GM18858 (cell line): ENCODE results near the gene LAMTOR3.

Experiments
- ATAC-seq: cut with Tn5 transposase; IDR thresholded peaks from one replicate; pipeline ENCODE4 v1.9.1; 2021; ENCODE audit not compliant: unreplicated experiment

Gene LAMTOR3, protein sequence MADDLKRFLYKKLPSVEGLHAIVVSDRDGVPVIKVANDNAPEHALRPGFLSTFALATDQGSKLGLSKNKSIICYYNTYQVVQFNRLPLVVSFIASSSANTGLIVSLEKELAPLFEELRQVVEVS

DNA sequence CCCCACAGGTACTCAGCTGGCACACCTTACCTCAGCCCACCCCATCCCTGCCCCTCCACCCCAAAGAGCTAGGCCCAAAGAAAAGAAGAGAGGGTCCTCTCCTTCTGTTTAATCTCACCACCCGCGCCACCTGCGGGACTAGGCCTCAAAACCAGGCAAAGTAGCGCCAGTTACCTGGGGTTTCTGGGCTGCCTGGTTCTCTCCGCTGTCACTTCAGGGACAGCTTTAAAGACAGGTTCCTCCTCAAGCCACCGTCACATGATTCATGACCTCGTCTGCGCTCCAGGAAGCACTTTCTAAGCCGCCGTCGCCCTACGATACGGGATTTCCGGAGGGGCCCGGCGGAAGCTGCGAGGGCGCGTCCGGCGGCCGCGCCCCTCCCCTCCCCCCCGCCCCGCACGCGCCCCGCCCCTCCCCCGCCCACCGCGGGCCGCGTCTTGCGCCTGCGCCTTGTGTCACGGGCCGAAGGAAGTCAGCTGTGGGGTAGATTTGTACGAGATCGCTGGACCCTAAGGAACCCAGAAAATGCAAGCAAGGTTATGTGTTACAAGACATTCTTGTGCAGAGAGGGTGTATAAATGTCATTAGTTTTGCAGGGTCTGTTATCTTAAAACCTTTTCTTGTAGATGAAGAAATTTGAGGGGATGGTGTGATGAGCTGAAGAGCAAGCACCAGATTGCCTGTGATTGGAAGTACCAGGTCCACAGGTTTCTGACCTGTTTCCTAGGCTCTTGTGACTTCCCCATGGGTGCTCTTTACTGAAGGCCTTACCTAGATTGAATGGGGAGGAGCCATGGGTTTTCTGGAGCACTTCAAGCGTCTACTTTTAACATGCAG is at the start of gene LAMTOR3:
LAMTOR3 (minus strand) TSS at position 267 of the 837 bp plus-strand sequence. CDS start 464 bp downstream, outside the sequence.
- ATAC-seq = peak; percentile 98

DNA sequence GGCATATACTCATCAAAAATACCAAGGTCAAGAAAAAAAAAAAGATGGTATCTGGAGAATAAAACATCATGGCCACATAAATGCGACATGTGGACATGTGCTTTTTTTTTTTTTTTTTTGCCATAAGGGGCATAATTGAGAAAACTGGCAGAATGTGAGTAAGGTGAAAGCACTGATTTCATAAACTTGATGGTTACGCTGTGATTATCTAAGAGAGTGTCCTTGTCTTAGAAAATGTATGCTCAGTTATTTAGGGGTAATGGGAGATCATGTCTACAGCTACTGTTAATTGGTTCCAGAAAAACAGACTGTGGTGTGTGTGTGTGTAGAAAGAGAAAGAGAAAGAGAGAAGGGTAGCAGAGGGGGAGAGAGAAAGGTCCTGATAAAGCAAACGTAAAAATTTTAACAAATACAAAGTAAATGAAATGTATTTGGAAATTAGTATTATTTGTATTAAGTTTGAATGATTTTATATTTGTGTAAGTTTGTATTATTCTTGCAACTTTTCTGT is 44.1 kb upstream of the LAMTOR3 start:
- no peak for ATAC-seq

DNA sequence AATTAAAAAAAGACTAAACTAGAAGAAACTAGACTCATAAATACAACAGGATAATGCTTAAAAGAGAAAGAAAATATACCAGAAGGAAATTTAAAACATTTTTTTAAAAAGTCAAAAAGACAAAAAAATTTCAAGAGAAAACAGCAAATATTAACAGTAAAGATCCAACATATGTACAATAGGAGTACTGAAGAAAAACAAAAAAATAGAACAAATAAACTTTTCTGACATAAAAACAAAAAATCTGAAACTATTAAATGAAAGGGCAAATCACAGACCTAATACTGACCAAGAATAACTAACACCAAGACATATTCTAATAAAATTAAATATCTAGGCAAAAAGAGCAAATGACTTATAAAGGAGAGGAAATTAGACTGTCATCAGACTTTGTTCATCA is 40.7 kb upstream of the LAMTOR3 start:
- no peak for ATAC-seq

DNA sequence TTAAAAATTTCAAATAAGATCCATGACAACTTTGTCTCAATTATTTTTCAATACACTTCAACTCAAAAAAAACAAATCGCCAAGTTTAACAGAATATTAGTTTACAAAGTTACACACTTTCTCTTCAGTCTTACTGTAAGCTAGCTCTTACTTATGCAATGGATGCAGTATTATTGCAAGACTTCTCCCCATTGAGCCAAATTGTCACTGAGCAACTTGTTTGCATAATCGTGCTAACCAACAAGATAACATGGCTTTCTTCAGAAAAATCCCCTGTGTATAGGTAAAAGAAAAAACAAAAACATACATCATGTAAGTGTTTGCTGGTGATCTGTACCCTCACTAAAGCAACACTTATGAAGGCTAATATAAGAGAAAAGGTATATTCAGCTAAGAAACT is 33.3 kb upstream of the LAMTOR3 start:
- ATAC-seq = no peak

DNA sequence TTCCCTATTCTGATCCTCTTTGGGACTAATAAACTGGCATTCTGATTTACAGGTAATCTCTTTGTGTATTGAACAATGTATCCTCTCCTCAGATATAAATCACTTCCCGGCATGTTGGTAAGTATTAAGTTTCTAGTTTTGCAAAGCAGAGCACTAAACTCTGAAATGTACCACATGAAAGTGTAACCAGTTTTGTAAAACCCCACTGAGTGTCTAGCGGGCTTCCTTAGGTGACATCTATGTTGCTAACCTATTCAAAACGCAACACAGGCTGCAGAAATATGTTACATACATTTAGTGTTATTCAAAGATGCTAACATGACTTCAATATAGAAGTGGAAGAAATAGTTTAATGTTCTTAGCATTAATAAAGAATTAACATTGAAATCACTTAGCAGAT is 26.9 kb upstream of the LAMTOR3 start:
- ATAC-seq = no peak

DNA sequence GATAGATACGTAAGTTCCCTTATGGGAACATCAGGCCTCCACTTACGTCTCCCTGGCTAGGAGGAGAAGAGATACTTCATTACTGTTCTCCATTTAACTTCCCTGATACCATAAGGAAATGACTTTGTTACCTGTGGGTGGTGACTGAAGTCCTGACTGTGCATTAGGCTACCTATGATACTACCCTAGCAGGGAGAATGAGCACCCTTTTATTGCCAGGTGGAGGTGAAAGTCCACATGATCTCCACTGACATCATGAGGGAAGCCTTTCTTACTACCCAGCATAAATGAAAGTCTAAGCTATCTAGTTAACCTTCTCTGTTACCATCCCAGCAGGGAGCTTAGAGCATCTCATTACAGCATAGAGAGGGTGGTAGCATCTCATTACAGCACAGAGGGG is 24.4 kb upstream of the LAMTOR3 start:
- no peak for ATAC-seq

DNA sequence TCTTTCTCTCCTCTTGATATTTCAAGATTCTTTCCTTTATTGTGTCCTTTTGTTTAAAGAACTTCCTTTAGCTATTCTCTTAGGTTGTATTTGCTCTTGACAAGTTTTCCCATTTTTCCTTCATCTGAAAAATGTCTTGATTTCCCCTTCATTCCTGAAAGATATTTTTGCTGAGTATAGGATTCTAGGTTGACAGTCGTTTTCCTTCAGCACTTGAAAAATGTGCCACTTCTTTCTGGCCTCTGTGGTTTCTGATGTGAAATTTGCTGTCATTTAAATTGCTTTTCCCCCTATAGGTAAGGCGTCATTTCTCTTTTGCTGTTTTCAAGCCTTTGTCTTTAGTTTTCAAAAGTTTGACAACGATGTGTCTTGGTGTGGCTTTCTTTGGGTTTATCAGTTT is 23.3 kb upstream of the LAMTOR3 start:
- ATAC-seq = no peak

DNA sequence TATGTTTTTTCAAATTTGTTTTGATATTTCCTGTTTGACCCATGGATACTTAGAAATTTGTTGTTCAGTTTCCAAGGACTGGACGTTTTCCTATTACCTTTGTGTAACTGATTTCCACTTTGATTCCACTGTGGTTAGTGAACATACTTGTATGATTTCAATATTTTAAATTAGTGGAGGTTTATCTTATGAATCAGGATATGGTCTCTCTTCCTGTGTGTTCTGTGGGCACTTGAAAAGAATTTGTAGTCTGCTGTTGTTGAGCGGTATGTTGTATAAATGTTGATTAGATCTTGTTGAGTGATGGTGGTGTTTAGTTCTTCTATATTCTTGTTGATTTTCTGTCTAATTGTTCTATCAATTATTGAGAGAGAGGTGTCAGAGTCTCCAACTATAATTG is 21.2 kb upstream of the LAMTOR3 start:
- ATAC-seq = no peak

DNA sequence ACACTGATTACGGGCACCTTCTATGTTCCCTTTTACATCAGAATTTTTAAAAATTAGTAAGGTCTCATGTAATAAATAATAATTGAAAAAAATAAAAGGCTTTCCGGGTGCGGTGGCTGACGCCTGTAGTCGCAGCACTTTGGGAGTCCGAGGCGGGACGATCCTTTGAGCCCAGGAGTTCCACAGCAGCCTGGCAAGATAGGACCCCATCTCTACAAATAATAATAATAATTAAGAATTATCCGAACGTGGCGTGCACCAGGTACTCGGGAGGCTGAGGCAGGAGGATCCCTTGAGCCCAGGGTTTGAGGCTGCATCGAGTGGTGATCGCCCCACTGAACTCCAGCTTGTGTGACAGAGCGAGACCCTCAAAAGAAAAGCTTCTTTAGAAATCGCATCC is 771 bp upstream of the LAMTOR3 start:
- ATAC-seq = no peak

DNA sequence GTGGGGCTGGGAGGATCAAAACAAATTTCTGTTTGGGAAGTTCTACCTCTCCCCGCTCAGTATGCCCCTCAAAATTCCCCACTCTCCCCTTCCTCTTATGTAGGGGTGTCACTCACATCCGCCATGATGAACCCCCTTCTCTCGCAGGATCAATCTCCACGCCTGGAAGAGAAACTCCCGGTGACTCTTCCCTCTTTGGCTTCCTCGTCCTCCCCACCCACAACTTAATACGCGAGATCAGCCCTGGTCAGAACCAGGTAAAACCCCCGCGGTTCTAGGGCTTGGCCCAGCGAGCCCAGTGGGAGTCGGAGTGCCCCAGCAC is 427 bp downstream of the LAMTOR3 start:
- ATAC-seq = no peak

DNA sequence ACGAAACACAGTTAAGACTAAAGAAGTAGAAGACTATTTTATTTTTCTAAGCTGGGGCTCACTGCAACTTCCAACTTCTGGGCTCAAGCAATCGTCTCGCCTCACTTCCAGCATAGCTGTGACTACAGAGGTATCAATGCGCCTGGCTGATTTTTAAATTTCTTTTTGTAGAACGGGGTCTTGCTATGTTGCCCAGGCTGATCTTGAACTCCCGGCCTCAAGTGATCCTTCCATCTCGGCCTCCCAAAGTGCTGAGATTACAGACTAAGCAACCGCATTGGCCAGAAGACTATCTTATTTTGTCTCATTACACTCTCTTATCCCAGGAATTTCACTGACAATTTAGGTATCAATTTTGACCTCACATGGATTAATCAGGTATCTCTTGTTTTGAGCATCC is 1.2 kb downstream of the LAMTOR3 start:
- ATAC-seq = no peak

DNA sequence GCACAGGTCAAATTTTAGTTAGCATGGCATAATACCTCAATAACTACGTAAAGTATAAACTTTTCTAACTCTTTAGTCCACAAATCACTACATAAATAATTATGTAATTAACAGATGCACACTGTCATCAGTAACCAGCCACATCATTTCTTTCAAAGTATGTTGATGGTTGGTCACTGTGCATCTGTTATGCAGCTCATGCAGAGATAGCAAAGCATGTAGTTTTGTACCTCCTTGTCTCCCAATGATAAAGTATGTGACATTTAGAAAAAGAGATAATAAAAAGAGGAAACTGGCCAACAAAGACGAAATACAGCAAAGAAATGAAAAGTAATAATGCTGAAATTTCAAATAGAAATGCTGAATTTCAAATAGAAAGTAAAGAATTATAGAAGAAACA is 2.9 kb downstream of the LAMTOR3 start:
- ATAC-seq = no peak

DNA sequence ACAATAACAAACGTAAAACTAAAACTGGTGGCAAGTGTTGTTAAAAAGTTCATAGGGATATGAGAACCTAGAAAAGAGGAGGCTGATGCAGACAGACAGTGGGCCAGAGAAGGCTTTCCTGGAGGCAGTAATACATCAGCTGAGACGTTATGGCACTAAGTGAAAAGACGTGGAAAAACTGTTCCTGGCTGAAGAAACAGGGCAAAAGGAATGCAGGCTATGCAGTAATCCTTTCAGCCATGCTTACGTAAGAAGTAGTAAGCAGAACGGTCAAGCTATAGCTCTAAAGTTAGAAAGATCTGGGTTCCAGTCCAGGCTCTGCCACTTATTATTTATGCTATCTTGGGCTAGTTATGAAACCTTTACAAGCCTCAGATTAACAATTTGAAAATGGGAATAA is 6.4 kb downstream of the LAMTOR3 start:
- ATAC-seq = no peak

DNA sequence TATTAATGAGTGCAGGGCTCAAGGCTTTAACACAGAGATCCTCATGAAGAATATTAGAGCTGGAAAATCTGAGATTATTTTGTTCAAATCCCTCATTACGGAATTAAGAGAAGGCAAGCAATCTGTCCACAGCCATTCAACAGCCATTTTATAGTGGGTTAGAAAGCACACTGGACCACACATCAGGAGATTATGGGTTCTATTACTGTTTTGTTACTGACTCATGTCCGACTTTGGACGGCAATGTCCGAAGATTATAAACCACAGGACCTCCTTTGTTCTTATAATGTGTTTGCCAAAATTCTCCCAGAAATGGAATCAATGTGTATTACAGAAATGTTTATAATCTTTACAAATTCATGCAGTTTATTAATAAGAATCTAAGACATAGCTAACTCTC is 8.1 kb downstream of the LAMTOR3 start:
- no peak for ATAC-seq

DNA sequence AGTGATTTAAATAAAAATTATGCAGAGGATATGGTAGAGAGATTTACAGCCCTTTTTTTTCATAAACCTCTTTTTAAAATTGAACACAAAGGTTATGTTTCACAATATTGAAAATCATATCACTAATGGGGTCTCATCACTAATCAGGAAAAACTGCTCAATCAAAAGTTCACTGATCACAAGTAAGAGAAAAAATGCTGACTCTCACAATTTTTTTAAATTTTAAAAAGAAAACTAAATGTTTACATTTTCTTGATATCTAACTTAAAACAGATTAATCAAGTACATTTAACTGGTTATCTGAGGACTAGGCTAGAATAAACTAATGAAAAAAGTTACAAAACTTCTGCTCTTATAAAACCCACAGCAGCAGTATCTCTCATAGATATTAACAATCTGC is 8.5 kb downstream of the LAMTOR3 start:
- ATAC-seq = no peak

DNA sequence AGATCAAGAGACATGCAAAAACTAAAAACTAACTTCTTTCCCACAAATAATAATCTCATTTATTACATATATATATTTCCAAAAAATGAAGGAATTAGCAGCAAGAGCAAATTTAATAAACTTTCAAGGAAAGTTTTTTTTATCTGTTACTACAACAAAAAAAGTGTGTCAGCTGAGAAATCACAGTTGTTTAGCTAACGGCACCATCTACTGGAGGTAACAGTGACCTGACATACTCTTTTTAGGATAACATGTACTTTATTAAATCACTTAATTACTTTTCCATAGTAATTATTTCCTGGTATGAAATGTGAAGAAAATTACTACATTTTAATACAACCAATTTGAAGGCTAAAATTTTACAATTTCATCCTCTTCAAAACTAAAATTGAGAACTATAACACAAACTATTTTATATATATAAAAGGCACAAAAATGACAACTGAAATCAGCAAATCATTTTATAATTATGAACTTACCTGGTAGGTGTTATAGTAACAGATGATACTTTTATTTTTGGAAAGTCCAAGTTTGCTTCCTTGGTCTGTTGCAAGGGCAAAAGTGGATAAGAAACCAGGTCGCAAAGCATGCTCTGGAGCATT is 9.1 kb downstream of the LAMTOR3 start:
- peak; percentile 47 for ATAC-seq

DNA sequence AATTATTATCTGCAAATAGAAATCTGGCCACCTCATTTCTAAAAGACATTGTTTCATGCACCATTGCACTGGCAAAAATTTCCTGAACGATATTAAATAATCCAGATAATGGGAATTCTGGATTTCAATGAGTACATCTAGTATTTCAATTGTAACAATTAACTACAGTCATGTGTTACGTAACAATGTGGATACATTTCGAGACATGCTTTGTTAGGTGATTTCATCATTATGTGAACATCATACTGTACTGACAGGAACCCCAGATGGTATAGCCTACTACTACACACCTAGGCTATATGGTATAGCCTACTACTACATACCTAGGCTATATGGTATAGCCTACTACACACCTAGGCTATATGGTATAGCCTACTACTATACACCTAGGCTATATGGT is 14.8 kb downstream of the LAMTOR3 start:
- ATAC-seq = no peak

DNA sequence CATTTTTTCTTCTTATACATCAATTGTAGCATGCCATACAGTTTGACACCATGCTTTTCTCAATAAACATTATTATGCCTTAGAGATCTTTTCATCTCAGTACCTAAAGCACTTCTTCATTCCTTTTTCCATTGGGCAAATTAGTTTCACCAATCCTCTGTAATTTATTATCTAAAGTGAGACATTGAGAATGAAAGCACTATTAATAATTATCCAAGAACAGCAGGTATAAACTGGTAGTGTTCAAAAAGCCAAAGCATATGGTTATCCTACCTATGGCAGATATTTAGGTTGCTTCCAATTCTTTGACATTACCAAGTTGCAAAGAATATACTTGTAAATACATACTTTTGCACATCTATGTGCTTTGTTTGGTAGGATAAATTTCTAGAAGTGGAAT is 15.6 kb downstream of the LAMTOR3 start:
- no peak for ATAC-seq

DNA sequence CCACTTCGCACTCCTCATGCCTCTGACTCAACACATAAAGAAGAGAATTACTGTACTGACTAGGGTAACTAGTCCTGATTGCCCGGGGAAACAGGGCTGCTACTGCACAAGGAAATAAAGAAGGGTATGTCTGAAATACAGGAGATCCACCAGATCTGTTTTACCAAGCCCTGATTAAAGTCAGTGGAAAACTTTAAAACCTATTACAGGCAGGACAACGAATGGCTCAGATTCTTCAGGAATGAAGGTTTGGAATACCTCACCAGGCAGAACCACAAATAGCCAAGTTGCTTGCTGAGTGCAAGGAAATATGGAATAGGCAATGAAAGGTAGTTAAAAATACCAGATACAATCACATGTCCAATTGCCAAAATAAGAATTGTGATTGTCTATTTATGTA is 17.3 kb downstream of the LAMTOR3 start:
- ATAC-seq = no peak

DNA sequence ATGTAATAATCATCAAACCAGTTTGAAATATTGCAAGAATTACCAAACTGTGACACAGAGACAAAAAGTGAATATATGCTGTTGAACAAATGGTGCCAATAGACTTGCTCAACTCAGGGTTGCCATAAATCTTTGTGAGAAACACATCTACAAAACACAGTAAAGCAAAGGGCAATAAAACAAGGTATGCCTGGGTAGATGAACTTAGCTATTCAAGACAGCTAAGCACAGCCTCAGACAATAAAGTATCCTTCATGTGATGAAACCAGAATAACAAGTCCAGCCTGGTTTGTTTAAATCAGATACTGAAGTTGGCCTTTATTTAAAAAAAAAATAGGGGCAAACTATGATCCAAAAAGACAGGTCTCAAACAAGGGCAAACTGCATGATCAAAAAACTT is 19.2 kb downstream of the LAMTOR3 start:
- no peak for ATAC-seq

DNA sequence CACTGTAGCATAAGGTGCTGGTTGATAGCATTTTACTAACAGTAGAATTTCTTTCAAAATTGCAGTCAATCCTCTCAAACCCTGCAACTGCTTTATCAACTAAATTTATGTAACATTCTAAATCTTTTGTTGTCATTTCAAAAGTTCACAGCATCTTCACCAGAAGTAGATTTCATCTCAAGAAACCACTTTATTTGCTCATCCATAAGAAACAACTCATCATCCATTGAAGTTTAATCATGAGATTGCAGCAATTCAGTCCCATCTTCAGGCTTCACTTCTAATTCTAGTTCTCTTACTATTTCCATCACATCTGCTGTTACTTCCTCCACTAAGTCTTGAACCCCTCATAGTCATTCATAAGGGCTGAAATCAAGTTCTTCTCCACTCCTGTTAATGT is 21.7 kb downstream of the LAMTOR3 start:
- no peak for ATAC-seq

DNA sequence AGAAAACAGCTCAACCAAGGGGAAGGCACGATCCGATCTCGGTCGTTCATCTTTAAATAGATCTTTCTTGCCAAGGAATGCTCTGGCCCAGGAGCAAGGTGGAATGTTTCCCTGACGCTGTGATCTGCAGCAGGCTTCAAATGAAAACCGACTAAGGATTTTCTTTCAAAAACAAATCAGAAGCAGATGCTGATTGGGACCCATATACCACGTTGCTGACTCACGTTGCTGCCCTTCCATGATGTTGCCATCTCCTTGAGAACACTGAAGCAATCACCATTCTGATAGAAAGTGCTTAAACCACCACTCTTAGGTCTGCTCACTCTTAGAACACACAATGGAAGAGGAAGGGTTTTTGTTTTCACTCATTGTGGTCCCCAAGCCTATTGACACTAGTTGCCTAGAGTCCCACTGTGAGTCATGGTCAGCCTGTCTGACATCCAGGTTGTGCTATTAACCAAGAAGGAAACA is 26.1 kb downstream of the LAMTOR3 start:
- no peak for ATAC-seq
